Testis (tissue), 3 donors: ENCODE measurements around the gene HES5. TPM values are rescaled to one million over a fixed set of nuclear protein-coding genes. Genes with fewer than 3 reads are reported as not detected.
"Not testable (repeated sequence)": the region's sequence is repeated elsewhere in the genome, so short reads cannot be mapped to it uniquely, and the experiment has no call there.

Experiments used
- DNase-seq: peaks from one replicate; pipeline ENCODE4 v3.0.0-alpha.2; 2019
- H3K27ac ChIP-seq, 2 donors: fragments of 200-600 bp; sonication (generic); one replicate each; pipeline ENCODE4 v1.5.1; 2019
- H3K27me3 ChIP-seq: fragments of 200-600 bp; sonication (generic); one replicate; pipeline ENCODE4 v1.5.1; 2019
- H3K36me3 ChIP-seq: fragments of 200-600 bp; sonication (generic); one replicate; pipeline ENCODE4 v1.5.1; 2017; ENCODE audit warnings: low read depth; ENCODE audit errors: missing control alignments
- H3K4me1 ChIP-seq: fragments of 200-600 bp; sonication (generic); one replicate; pipeline ENCODE4 v1.5.1; 2019
- H3K4me3 ChIP-seq, 2 donors: fragments of 200-600 bp; sonication (generic); one replicate each; pipeline ENCODE4 v1.5.1; 2017 to 2019
- H3K9me3 ChIP-seq: fragments of 200-600 bp; sonication (generic); one replicate; pipeline ENCODE4 v1.5.1; 2017
- CTCF ChIP-seq, 3 experiments: fragments of 450-650 bp in 2 of 3; fragments of 200-600 bp in 1 of 3; sonication (generic) in 1 of 3; IDR thresholded peaks; one replicate each; pipeline ENCODE4 v1.5.1; 2016 to 2019; ENCODE audit warnings: antibody characterized with exemption in 3 of 3, mild to moderate bottlenecking in 2 of 3, moderate library complexity in 1 of 3
- POLR2A ChIP-seq: fragments of 450-650 bp; IDR thresholded peaks from one replicate; pipeline ENCODE4 v1.6.1; 2017; ENCODE audit warnings: antibody characterized with exemption, mild to moderate bottlenecking, moderate library complexity
- WGBS, 2 donors: methylation state at CpG; one replicate each; pipeline ENCODE4 v1.1.5; 2018; 5-methylcytosine and 5-hydroxymethylcytosine counted together
- intact Hi-C: fragments of 100-400 bp; cut with DNase I; formaldehyde crosslinking; loops from one replicate; pipeline ENCODE4 v1.15.1; 2023; ENCODE audit warnings: low total_unique reads
- polyA plus RNA-seq: library from polyadenylated mRNA; stranded (reverse); fragments of 350-450 nt; fragmentation: Illumina TruSeq; extraction: RNeasy Lipid Tissue Mini Kit (QIAGEN cat#74804); gene quantifications from one replicate; pipeline ENCODE4 v1.2.3, GENCODE V29; 2014; ENCODE audit warnings: low read depth, low replicate concordance; ENCODE audit not compliant: insufficient read depth
- total RNA-seq, 2 donors: library from RNA; depleted of rRNA; stranded (reverse); fragments of >200 nt; gene quantifications; one replicate each; pipeline ENCODE4 v1.2.3, GENCODE V29; 2016

Gene HES5
- total and polyA plus RNA-seq, 3 donors from 2014 or later = 1.1 to 4.2 (median 2.8) TPM

GRCh38 chr1:2574350-2574749 is 44.3 kb upstream of the HES5 start:
- intact Hi-C loops = no loop called here
- Histone ChIP-seq H3K27ac (no peak overlapping the region), H3K36me3 (no peaks in the 10 kb centered on the region), H3K4me1 (no peaks in the 10 kb centered on the region), H3K27me3 (no peaks in the 10 kb centered on the region), H3K9me3 (no peaks in the 10 kb centered on the region), H3K4me3 (no peak overlapping the region)
- WGBS, 2 donors = 86 to 91% methylated on average over 9 of the region's 9 CpGs
- TF ChIP-seq CTCF (IDR thresholded peaks at IDR 0.05) = no peak
- TF ChIP-seq POLR2A = no peak
- no peak for DNase-seq

GRCh38 chr1:2573250-2573920 is 43.3 kb upstream of the HES5 start:
- no peaks in the 10 kb centered on the region for H3K9me3 ChIP-seq
- 80 to 88% methylated on average over 8 of the region's 8 CpGs for WGBS, 2 donors
- H3K36me3 ChIP-seq = no peaks in the 10 kb centered on the region
- H3K27me3 ChIP-seq = no peaks in the 10 kb centered on the region
- no peak overlapping the region for H3K4me3 ChIP-seq
- H3K4me1 ChIP-seq = no peaks in the 10 kb centered on the region
- no peak for DNase-seq
- H3K27ac ChIP-seq = no peak overlapping the region
- intact Hi-C loops = no loop called here
- TF ChIP-seq POLR2A = no peak
- TF ChIP-seq CTCF (IDR thresholded peaks at IDR 0.05) = no peak

- Histone ChIP-seq H3K27ac (no peak overlapping the region), H3K36me3 (no peaks in the 10 kb centered on the region), H3K4me3 (no peak overlapping the region), H3K27me3 (no peaks in the 10 kb centered on the region), H3K4me1 (no peaks in the 10 kb centered on the region), H3K9me3 (no peaks in the 10 kb centered on the region)
- TF ChIP-seq CTCF (IDR thresholded peaks at IDR 0.05) (no peak), POLR2A (no peak)
- intact Hi-C loops = no loop called here
- 92 to 93% methylated on average over 9 of the region's 9 CpGs for WGBS, 2 donors
- no peak for DNase-seq
Observed at GRCh38 chr1:2571348-2571747, 41.3 kb upstream of the HES5 start.

- intact Hi-C loops = no loop called here
- TF ChIP-seq POLR2A (no peak), CTCF (IDR thresholded peaks at IDR 0.05) (no peak)
- no peak overlapping the region for H3K4me3 ChIP-seq
- no peaks in the 10 kb centered on the region for H3K4me1 ChIP-seq
- no peaks in the 10 kb centered on the region for H3K9me3 ChIP-seq
- H3K27me3 ChIP-seq = no peaks in the 10 kb centered on the region
- 84 to 85% methylated on average over 14 to 17 of the region's 17 CpGs for WGBS, 2 donors
- H3K27ac ChIP-seq = no peak overlapping the region
- H3K36me3 ChIP-seq = no peaks in the 10 kb centered on the region
- DNase-seq = no peak
Observed at GRCh38 chr1:2570332-2570731, 40.3 kb upstream of the HES5 start.

GRCh38 chr1:2569703-2570102 is 39.6 kb upstream of the HES5 start:
- H3K4me1 ChIP-seq, H3K36me3 ChIP-seq, intact Hi-C loops, H3K4me3 ChIP-seq, DNase-seq, H3K27me3 ChIP-seq, H3K27ac ChIP-seq, H3K9me3 ChIP-seq: not testable (repeated sequence)
- 83 to 84% methylated on average over 13 of the region's 13 CpGs for WGBS, 2 donors
